Bronchial epithelial cell (primary cell): Measurements from ENCODE around the gene TCERG1L. TPM values are rescaled to one million over a fixed set of nuclear protein-coding genes. Genes with fewer than 3 reads are reported as not detected.

Source experiments
- DNase-seq: peaks from one replicate; pipeline ENCODE4 v3.0.0-alpha.2; 2010; ENCODE audit warnings: low read depth
- FAIRE-seq: peaks from 2 replicates; lab custom pipeline; 2011; peaks lifted over from hg19 to GRCh38; lab: Jason Lieb, UNC
- H3K27me3 ChIP-seq: 2 replicates; pipeline ENCODE4 v1.5.1; 2011; ENCODE audit warnings: low read length; ENCODE audit not compliant: control insufficient read depth, insufficient read depth
- H3K36me3 ChIP-seq: 2 replicates; pipeline ENCODE4 v1.5.1; 2011; ENCODE audit warnings: low read length; ENCODE audit not compliant: control insufficient read depth, insufficient read depth
- H3K4me3 ChIP-seq: 2 replicates; pipeline ENCODE4 v1.5.1; 2011; ENCODE audit warnings: mild to moderate bottlenecking, low read depth, low read length, control low read depth
- CTCF ChIP-seq: IDR thresholded peaks from 2 replicates; pipeline ENCODE4 v1.5.1; 2011; ENCODE audit warnings: mild to moderate bottlenecking, moderate library complexity, low read length, control low read depth, inconsistent platforms; ENCODE audit not compliant: insufficient read depth, severe bottlenecking
- total RNA-seq: library from RNA; depleted of rRNA; stranded (reverse); fragments of >200 nt; gene quantifications from 2 replicates; pipeline ENCODE4 v1.2.1, GENCODE V29; 2014

The TCERG1L gene
- total RNA-seq, 1 donor from 2014 or later = not detected

GRCh38 chr10:131196176-131196885 is 115.2 kb downstream of the TCERG1L start:
- no peaks in the 10 kb centered on the region for H3K36me3 ChIP-seq
- H3K27me3 ChIP-seq = no peaks in the 10 kb centered on the region
- no peak for FAIRE-seq
- no peak for TF ChIP-seq CTCF
- H3K4me3 ChIP-seq = no peak overlapping the region
- DNase-seq = no peak

GRCh38 chr10:131195558-131196159 is 115.9 kb downstream of the TCERG1L start:
- H3K4me3 ChIP-seq = no peak overlapping the region
- DNase-seq (no peak), FAIRE-seq (no peak)
- TF ChIP-seq CTCF = no peak
- no peaks in the 10 kb centered on the region for H3K27me3 ChIP-seq
- H3K36me3 ChIP-seq = no peaks in the 10 kb centered on the region

- H3K36me3 ChIP-seq = no peaks in the 10 kb centered on the region
- FAIRE-seq (no peak), DNase-seq (no peak)
- H3K4me3 ChIP-seq = no peak overlapping the region
- no peak for TF ChIP-seq CTCF
- H3K27me3 ChIP-seq = no peaks in the 10 kb centered on the region
Measured at GRCh38 chr10:131195116-131195515, 116.4 kb downstream of the TCERG1L start.

- DNase-seq (no peak), FAIRE-seq (no peak)
- Histone ChIP-seq H3K27me3 (no peaks in the 10 kb centered on the region), H3K4me3 (no peak overlapping the region), H3K36me3 (no peaks in the 10 kb centered on the region)
- no peak for TF ChIP-seq CTCF
Measured at GRCh38 chr10:131193923-131194322, 117.6 kb downstream of the TCERG1L start.

- H3K4me3 ChIP-seq = no peak overlapping the region
- no peak for FAIRE-seq
- no peak for TF ChIP-seq CTCF
- H3K27me3 ChIP-seq = no peaks in the 10 kb centered on the region
- no peaks in the 10 kb centered on the region for H3K36me3 ChIP-seq
- no peak for DNase-seq
Measured at GRCh38 chr10:131188494-131188893, 123.0 kb downstream of the TCERG1L start.
